Fibroblast of skin of left biceps (primary cell): ENCODE measurements around the gene DNAJC16.
"Not testable (repeated sequence)": the region's sequence is repeated elsewhere in the genome, so short reads cannot be mapped to it uniquely, and the experiment has no call there.

Experiments
- DNase-seq, 2 experiments: peaks; one replicate each; pipeline ENCODE4 v3.0.0-alpha.2; 2013; ENCODE audit warnings: low read depth in 2 of 2

Gene DNAJC16

GRCh38 chr1:15507278-15507677 lies 19.4 kb upstream of the DNAJC16 start:
- DNase-seq, result no peak

DNA sequence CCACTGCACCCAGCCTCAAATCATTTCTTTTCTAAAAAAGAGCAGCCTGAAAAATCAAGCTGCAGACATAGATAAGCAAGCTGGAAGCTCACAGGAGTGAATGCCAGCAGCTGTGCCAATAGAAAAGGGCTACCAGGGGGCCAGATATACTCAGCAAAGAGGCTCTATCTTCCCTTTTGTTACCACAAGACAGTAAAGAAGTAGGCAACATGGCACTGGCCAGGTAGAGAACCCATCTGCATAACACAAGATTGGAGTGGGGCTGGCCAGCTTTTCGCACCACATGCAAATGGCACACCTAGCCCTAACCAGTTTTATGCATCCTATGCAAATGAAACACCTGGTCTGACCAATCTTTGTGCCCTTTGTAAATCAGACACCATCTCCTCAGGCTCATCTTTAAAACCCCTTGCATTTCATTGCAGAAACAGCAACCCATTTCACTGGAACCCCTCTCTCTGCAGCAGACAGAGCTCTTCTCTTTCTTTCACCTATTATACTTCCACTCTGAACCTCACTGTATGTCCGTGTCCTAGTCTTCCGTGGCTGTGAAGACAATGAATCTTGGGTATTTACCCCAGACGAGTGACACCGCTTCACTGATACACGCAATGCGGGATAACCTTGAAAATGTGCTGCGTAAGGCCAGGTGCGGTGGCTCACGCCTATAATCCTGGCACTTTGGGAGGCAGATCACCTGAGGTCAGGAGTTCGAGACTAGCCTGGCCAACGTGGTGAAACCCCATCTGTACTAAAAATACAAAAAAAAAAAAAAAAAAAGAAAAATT lies 17.8 kb upstream of the DNAJC16 start:
- DNase-seq, result no peak

DNA sequence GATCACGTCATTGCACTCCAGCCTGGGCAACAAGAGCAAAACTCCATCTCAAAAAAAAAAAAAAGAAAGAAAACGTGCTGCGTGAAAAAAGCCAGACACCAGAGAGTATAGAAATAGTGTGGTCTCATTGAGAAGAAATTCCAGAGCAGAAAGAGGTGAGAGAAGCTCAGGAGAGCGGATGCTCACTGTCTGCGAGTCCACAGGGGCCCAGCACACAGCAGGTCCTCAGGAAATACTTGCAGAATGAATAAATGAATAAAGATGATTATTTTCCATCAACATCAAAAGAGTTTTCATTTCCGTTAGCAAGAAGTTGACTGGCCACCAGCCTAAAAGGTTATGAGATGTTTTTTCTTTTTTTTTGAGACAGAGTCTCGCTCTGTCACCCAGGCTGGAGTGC lies 17.1 kb upstream of the DNAJC16 start:
- DNase-seq, result no peak

GRCh38 chr1:15510611-15511405 lies 15.8 kb upstream of the DNAJC16 start:
- DNase-seq, result no peak

- no peak for DNase-seq
These were observed 13.5 kb upstream of the DNAJC16 start for GRCh38 chr1:15513192-15513591.

DNA sequence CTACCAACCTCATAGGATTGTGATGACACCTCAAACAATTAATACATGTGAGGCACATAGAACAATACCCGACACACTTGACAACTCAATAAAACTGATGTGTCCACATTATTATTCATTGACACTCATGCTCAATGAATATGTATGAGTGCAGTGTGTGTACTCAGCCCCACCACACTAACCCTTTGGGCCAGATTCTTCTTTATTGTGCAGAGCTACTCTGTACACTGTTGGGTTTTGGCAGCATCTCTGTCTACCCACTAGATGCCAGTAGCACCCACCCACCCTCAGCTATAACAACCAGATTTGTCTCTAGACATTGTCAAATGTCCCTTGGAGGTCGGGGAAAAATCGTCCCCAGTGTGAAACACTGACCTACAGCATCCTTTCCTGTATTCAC lies 12.7 kb upstream of the DNAJC16 start:
- no peak for DNase-seq

DNA sequence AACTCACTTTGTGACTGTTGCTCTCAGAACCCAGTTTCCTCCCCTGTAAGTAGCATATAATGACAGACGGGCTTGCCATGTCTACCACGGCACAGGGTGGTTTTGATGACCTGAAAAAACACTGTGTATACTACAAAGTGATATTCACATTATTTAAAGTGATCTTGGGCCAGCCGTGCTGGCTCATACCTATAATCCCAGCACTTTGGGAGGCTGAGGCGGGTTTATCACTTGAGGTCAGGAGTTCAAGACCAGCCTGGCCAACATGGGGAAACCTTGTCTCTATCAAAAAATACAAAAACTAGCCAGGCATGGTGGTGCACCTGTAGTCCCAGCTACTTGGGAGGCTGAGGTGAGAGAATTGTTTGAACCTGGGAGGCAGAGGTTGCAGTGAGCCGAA lies 12.1 kb upstream of the DNAJC16 start:
- DNase-seq, result not testable (repeated sequence)

GRCh38 chr1:15515022-15515663 lies 11.5 kb upstream of the DNAJC16 start:
- DNase-seq, result no peak

DNA sequence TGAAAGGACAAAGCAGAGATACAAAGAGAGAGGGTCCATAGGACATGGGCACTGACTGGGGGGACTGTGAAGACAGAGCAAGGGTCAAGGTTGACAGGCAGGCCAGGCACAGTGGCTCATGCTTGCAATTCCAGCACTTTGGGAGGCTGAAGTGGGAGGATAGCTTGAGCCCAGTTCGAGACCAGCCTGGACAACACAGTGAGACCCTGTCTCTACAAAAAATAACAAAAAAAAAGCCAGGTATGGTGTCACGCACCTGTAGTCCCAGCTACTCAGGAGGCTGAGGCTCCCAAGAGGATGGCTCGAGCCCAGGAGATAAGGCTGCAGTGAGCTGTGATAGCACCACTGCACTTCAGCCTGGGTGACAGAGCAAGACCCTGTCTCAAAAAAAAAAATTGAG lies 7.0 kb upstream of the DNAJC16 start:
- no peak for DNase-seq

- DNase-seq, result not testable (repeated sequence)
These were observed 5.3 kb upstream of the DNAJC16 start for GRCh38 chr1:15521206-15521906.

- no peak for DNase-seq
These were observed 4.1 kb upstream of the DNAJC16 start for GRCh38 chr1:15522551-15522950.

- DNase-seq, result no peak
These were observed 3.3 kb upstream of the DNAJC16 start for GRCh38 chr1:15523104-15524020.

DNA sequence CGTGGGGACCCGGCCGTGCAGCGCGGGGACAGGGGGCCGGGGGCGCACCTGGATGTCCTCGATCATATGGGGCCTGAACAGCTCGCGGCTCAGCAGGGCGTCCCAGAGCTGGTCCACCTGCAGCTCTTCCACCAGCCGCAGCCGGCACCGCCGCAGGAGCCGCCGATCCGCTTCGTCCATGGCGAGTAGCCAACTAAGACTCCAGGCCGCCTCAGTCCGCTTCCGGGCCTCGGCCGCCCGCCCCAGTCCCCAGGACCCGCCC lies 2.7 kb upstream of the DNAJC16 start, which contains the start of gene CASP9:
TSS of gene CASP9 (minus strand) at position 195 of the 262 bp plus-strand sequence. CDS start at position 180, 15 bp downstream.
- DNase-seq, result no peak

GRCh38 chr1:15524283-15525049 lies 2.2 kb upstream of the DNAJC16 start:
- peak; percentile 96 for DNase-seq

- DNase-seq, result no peak
These were observed 1.3 kb upstream of the DNAJC16 start for GRCh38 chr1:15525050-15526020.

- no peak for DNase-seq
These were observed 593 bp upstream of the DNAJC16 start for GRCh38 chr1:15526021-15526489.

DNA sequence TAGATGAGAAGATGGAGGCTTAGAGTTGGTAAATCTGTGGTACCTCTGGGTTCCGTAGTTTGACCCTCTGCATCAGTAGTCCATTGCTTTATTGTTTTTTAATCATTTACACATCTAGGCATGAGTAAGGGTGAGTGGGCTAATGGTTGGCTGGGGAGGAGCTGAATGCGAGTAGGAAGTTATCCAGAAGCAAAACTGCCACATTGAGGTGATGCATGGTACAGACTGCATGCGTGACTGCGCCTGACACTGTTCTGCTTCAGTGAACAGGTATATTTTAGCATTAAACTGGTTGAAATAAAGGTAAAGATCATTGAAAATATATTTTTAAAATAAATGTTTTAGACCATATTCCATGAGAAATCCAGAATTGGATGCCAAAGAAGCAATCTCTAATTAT lies 4.4 kb downstream of the DNAJC16 start:
- no peak for DNase-seq

DNA sequence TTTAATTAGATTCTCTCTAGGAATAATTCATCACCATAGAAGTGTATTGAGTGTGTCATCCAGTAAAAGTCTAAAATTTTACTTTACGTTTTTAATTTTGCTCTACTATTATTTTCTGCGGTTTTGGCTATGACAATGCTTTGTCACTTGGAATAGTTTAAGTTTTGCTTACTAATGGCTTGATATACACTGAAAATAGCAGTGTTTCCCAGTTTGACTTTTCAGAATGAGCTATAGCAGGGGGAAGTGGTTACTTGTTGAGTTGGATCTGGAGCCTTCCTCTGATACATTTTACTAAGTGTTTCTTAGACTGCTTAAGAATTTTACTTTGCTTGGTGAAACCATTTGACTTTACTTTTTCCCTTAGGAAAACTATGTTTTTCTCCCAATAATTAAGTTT lies 5.0 kb downstream of the DNAJC16 start:
- no peak for DNase-seq

DNA sequence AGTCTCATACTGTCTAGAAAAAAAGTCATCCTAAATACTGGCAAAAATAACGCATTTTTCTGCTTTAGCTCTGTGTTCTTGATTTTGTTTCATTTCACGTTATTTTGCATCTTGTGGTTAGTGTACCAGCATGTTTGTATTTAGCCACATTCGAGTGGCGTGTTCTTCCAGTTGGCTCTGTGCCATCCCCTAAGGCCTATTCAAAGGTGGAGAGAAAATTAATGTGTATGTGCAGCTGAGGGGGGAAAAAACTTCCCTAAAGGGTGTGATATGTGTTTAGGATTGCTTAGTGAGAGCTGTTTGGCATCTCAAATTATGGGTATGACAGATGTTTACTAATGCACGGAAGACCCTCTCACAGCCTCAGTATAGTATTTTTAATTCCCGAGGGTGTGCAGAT lies 12.1 kb downstream of the DNAJC16 start:
- DNase-seq, result no peak
